HG02840 (cell line): ENCODE data around the gene XRN1.
"Not testable (repeated sequence)": the region's sequence is repeated elsewhere in the genome, so short reads cannot be mapped to it uniquely, and the experiment has no call there.

Source experiments
- ATAC-seq: cut with Tn5 transposase; IDR thresholded peaks from one replicate; pipeline ENCODE4 v1.9.1; 2021; ENCODE audit warnings: mild to moderate bottlenecking, moderate library complexity, moderate number of reproducible peaks; ENCODE audit not compliant: unreplicated experiment, low FRiP score

Gene XRN1

GRCh38 chr3:142439499-142440220 is 8.2 kb downstream of the XRN1 start:
- ATAC-seq, result not testable (repeated sequence)

- ATAC-seq, result not testable (repeated sequence)
Observed at GRCh38 chr3:142438096-142438495, 9.7 kb downstream of the XRN1 start.

GRCh38 chr3:142436951-142437585 is 10.8 kb downstream of the XRN1 start:
- ATAC-seq, result no peak

GRCh38 chr3:142434503-142434902 is 13.3 kb downstream of the XRN1 start:
- no peak for ATAC-seq

- ATAC-seq, result no peak
Observed at GRCh38 chr3:142433110-142433509, 14.7 kb downstream of the XRN1 start.

GRCh38 chr3:142429582-142429981 is 18.3 kb downstream of the XRN1 start:
- no peak for ATAC-seq

GRCh38 chr3:142424754-142425153 is 23.1 kb downstream of the XRN1 start:
- ATAC-seq, result no peak

GRCh38 chr3:142418926-142419592 is 28.8 kb downstream of the XRN1 start:
- no peak for ATAC-seq

- ATAC-seq, result no peak
Observed at GRCh38 chr3:142417302-142417701, 30.5 kb downstream of the XRN1 start.

- ATAC-seq, result not testable (repeated sequence)
Observed at GRCh38 chr3:142400537-142400936, 47.3 kb downstream of the XRN1 start.

GRCh38 chr3:142394921-142395622 is 52.8 kb downstream of the XRN1 start:
- no peak for ATAC-seq

- ATAC-seq, result no peak
Observed at GRCh38 chr3:142385078-142385477, 62.8 kb downstream of the XRN1 start.

GRCh38 chr3:142374687-142375086 is 73.2 kb downstream of the XRN1 start:
- no peak for ATAC-seq

GRCh38 chr3:142369576-142369975 is 78.3 kb downstream of the XRN1 start:
- not testable (repeated sequence) for ATAC-seq

- no peak for ATAC-seq
Observed at GRCh38 chr3:142366434-142366833, 81.4 kb downstream of the XRN1 start.

- no peak for ATAC-seq
Observed at GRCh38 chr3:142363936-142364467, 83.8 kb downstream of the XRN1 start.

GRCh38 chr3:142363433-142363832 is 84.4 kb downstream of the XRN1 start:
- not testable (repeated sequence) for ATAC-seq

- ATAC-seq, result no peak
Observed at GRCh38 chr3:142359367-142359766, 88.5 kb downstream of the XRN1 start.

- no peak for ATAC-seq
Observed at GRCh38 chr3:142356818-142357217, 91.0 kb downstream of the XRN1 start.

GRCh38 chr3:142355692-142356091 is 92.1 kb downstream of the XRN1 start:
- no peak for ATAC-seq

GRCh38 chr3:142354076-142354475 is 93.8 kb downstream of the XRN1 start:
- no peak for ATAC-seq
